VCaP (cell line): ENCODE measurements around the gene TCEA2.

ENCODE experiments used
- H3K27ac ChIP-seq: fragments of 450-650 bp; 2 replicates; pipeline ENCODE4 v1.5.1; 2017
- TF ChIP-seq, protein P1 (sequence below): fragments of 450-650 bp; conservative IDR thresholded peaks from 2 replicates; pipeline ENCODE4 v1.5.1; 2017; ENCODE audit warnings: mild to moderate bottlenecking, moderate library complexity

TCEA2 gene

DNA sequence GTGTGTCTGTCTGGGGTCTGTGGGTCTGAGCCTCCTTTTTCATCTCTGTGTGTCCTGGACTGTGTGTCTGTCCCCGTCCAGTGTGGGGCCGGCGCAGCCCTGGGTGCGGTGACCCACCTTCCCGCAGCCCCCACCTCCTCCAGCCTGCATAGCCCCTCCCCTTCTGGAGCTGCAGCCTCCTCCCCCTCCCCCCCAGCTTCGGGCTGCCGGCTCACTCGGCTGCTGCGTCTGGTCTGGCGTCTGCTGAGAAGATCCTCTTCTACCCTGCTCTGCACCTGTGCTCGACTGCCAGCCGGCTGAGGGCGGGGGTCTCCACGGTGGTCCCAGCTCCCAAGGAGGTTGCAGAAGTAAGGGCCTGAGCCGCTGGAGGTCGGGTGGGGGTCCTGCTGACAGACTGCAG is 28.8 kb downstream of the TCEA2 start:
- TF ChIP-seq, protein P1, sequence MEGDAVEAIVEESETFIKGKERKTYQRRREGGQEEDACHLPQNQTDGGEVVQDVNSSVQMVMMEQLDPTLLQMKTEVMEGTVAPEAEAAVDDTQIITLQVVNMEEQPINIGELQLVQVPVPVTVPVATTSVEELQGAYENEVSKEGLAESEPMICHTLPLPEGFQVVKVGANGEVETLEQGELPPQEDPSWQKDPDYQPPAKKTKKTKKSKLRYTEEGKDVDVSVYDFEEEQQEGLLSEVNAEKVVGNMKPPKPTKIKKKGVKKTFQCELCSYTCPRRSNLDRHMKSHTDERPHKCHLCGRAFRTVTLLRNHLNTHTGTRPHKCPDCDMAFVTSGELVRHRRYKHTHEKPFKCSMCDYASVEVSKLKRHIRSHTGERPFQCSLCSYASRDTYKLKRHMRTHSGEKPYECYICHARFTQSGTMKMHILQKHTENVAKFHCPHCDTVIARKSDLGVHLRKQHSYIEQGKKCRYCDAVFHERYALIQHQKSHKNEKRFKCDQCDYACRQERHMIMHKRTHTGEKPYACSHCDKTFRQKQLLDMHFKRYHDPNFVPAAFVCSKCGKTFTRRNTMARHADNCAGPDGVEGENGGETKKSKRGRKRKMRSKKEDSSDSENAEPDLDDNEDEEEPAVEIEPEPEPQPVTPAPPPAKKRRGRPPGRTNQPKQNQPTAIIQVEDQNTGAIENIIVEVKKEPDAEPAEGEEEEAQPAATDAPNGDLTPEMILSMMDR = no peak
- no peak overlapping the region for H3K27ac ChIP-seq

DNA sequence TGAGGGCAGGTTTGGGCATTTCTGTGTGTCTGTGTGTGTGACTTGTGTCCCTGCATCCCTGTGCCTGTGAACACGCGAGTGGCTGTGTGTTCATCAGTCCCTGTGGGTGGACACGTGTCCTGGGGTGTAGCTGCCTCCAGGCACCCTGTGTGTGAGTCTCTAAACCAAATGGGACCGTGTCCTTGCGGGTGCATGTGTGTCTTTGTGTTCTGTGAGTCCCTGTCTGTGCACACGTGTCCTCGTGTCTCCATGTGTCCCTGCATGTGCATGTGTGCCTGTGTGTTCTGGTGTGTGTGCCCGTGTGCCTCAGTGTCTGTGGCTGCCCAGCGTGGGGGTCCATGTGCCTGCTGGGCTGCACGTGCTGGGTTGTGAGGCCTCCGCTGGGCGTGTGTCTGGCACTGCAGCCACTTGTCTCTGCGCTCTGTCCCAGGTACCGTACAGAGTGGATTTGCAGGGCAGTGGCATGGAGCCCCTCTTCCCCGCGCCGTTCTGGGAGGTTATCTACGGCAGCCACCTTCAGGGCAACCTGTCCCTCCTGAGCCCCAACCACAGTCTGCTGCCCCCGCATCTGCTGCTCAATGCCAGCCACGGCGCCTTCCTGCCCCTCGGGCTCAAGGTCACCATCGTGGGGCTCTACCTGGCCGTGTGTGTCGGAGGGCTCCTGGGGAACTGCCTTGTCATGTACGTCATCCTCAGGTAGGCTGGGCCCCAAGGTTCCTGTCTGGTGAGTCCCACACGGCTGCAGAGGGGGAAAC is 29.4 kb downstream of the TCEA2 start:
- TF ChIP-seq, protein P1 = no peak

DNA sequence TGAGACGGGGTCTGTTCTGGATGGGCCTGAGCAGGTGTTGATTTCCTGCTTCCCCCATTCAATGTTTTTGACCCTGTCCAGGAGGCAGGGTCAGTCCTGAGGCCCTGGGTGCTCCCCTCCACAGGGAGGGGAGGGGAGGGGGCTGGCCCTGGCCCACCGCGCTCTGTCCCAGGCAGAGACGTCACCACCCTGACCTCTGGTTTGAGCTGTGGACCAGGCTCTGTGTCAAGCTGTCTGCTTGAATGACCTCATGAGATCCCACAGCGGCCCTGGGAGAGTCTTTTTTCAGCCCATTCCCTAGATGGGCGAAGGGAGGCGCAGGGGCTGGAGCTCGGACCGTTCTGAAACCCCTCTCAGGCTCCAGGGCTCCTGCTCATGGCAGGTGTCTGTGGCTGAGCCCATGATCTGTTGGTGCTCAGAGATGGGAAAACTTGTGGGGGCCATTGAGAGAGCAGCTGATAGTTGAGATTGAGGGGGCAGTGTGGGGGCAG is 30.1 kb downstream of the TCEA2 start:
- no peak overlapping the region for H3K27ac ChIP-seq
- TF ChIP-seq, protein P1 = no peak

More for the DNA sequence above, 29.4 kb downstream of the TCEA2 start:
- H3K27ac ChIP-seq = no peak overlapping the region

DNA sequence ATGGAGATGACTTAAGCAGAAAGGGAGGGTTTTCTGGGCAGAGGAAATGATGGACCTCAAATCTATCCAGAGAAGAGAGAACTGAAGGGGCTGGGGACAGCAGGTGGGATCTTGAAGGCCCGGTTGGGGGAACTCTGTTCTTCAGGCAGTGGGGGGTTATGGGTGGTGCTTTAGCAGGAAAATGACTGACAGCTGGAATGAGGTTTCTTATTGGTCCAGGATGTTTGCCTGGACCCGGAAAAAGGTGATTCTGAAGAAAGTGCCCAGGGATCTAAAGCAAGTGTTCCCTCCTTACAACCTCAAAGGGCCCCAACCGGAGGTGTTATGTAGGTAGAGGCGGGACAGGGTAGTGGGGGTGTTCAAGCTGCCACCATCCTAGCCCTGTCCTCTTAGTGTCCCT is 32.5 kb downstream of the TCEA2 start:
- TF ChIP-seq, protein P1 = no peak
- no peak overlapping the region for H3K27ac ChIP-seq

DNA sequence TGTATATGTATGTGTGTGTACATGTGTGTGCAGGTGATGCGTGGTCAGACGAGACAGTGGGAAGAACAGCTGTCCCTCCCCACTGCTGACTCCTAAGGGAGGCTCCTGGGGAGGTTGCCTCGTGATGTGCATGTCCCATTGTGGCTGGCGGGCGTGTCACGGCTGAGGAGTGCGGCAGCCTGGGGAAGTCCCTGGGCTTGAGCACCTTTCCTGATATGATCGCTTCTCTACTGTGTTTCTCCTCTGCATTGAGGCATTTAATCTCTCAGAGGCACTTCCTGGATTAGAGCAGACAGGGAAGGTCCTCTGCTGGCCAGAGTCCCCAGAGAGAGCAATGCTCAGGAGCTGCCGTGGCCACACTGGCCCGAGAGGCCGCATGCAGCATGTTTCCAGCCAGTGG is 32.9 kb downstream of the TCEA2 start:
- TF ChIP-seq, protein P1 = no peak
- no peak overlapping the region for H3K27ac ChIP-seq

DNA sequence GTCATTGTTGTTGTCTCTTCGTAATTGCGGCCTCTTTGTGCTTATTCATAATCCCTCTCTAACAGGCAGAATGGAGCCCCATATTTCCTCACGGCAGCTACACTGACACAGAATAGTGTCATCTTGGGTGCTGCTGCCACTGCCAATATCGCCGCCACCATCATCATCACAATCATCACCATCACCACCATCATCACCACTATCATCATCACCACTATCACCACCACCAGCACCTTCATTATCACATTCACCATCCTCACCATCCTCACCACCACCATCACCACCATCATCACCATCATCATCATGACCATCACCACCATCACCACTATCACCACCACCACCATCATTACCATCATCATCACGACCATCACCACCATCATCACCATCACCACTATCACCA is 33.5 kb downstream of the TCEA2 start:
- H3K27ac ChIP-seq = no peak overlapping the region
- TF ChIP-seq, protein P1 = no peak

DNA sequence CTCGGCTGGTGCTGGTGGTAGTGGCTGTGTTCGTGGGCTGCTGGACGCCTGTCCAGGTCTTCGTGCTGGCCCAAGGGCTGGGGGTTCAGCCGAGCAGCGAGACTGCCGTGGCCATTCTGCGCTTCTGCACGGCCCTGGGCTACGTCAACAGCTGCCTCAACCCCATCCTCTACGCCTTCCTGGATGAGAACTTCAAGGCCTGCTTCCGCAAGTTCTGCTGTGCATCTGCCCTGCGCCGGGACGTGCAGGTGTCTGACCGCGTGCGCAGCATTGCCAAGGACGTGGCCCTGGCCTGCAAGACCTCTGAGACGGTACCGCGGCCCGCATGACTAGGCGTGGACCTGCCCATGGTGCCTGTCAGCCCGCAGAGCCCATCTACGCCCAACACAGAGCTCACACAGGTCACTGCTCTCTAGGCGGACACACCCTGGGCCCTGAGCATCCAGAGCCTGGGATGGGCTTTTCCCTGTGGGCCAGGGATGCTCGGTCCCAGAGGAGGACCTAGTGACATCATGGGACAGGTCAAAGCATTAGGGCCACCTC is 35.5 kb downstream of the TCEA2 start:
- TF ChIP-seq, protein P1 = no peak
- no peak overlapping the region for H3K27ac ChIP-seq
